IPS-NIHi11 (cell line): ENCODE measurements around the gene ADARB2.

Experiments used
- DNase-seq: peaks from one replicate; pipeline ENCODE4 v3.0.0; 2012; ENCODE audit warnings: mixed read lengths, low spot score

Gene ADARB2

DNA sequence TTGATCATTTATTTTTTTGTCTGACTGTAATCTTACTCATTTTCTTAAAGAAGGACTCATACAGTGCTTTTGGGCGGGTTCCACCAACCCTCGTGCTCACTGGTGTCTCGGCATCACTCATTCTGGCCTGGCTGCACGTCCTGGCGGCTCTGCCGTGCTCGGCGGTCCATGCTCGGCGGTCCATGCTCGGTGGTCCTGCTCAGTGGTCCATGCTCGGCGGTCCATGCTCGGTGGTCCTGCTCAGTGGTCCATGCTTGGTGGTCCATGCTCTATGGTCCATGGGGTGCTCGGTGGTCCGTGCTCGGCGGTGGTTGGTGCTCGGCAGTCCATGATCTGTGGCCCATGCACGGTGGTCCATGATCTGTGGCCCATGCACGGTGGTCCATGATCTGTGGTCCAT, 608.7 kb downstream of the ADARB2 start:
- no peak for DNase-seq

DNA sequence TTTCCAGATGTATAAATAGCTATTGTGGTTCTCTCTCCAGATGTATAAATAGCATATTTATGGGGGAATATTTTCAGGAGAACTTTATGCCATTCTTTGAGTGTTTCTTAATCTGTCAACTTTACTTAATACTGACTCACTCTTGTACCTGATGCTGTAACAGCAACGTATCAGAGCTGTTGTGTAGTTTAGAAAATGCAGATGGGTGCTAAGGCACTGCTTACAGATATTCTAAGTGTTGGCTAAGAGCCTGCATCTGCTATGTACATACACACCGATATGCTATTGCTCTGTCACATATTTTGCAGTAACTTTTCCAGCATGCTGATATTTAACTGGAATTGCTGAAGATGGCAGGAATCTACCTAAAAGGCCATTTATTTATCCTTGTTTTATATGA, 609.2 kb downstream of the ADARB2 start:
- no peak for DNase-seq

DNA sequence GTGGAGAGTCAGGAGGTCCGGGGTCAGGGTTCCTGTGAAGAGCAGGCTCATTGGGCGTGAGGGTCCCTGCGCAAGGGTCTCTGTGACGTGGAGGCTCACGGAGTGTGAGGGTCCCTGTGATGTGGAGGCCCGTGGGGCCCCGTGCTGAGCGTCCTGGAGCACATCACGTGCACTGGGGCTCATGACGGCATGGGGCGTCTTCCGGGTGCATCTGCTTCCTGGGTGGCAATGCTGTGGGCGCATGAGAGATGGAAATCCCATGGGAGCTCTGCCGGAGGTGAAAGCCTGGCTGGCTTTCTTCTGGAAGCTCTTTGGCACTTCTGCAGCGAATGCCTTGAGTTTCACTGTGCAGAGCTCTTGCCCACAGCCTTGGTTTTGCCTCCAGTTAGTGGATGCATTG, 609.7 kb downstream of the ADARB2 start:
- DNase-seq: no peak
